A549 treated with CpdA at 1 μM for 4 hours (cell line): ENCODE measurements around the gene OR2A14. TPM values are rescaled to one million over a fixed set of nuclear protein-coding genes. Genes with fewer than 3 reads are reported as not detected.

ENCODE experiments used
- total RNA-seq: library from RNA; stranded (reverse); fragments of 200-300 nt; extraction: Qiagen RNA extraction; gene quantifications from 5 replicates; pipeline ENCODE4 v1.2.3, GENCODE V29; 2022; ENCODE audit warnings: low read depth

The OR2A14 gene, protein sequence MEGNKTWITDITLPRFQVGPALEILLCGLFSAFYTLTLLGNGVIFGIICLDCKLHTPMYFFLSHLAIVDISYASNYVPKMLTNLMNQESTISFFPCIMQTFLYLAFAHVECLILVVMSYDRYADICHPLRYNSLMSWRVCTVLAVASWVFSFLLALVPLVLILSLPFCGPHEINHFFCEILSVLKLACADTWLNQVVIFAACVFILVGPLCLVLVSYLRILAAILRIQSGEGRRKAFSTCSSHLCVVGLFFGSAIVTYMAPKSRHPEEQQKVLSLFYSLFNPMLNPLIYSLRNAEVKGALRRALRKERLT
- not detected in 5 replicates for total RNA-seq

DNA sequence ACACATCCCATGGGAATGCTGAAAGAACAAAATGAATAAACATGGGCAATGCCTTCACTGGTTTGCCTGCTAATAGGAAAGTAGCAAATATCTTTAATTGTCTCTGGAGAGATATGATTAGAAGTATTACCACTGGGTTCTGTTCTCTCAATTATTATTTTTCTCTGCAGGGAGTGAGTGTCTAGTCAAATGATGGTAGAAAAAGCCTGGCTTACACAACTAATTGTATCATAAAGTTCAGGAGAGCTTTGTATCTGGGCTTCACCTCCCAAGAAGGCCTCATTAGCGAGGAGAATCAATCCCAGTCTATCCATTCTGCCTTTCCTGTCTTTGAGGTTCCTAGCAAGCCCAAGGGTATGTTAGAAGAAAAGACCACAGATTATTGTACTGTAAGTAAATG lies at the start of gene OR2A14:
OR2A14 (plus strand) TSS at position 301 of the 400 bp plus-strand sequence. CDS start 5,937 bp downstream, outside the sequence.

DNA sequence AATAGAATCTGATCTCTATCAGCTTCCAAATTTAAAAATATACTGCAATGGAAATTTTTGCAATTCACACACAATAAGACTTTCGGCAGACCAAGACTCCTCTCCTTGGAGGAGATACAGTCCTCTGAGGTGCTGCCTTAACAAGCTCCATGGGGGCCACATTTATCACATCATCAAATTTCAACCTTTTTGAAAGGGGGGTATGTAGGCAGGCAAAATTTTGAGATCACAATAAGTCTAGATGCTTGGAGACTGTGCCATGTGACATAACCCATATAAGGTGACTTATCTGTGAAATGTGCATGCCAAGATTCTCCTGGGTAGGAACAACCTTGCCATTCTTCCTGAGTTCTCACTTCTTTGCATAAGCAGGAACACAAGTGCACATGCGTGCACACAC lies 37.0 kb upstream of the OR2A14 start, which contains the start of gene OR2A12:
OR2A12 (plus strand) TSS at position 301 of the 400 bp plus-strand sequence. CDS start 8,830 bp downstream, outside the sequence.

DNA sequence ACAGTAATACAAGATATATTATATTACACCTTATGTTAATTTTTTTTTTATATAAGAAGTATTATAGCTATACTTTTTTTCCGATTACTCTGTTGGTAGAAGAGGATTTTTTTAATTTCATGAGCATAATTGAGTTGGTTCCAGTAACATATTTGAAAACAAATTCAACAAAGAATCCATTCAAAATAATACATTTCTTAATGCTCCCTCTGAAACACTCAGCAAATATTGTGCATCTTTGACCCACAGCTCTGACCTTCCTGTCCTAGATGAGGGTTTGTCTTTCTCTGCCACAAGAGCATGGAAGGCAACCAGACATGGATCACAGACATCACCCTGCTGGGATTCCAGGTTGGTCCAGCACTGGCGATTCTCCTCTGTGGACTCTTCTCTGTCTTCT lies 13.7 kb upstream of the OR2A14 start, which contains the start of gene OR2A2:
OR2A2 (plus strand) TSS at position 301 of the 400 bp plus-strand sequence; CDS start at position 301, 0 bp downstream.

Other genes starting within 250 kb of the OR2A14 start
- gene TCAF1, start 221.0 kb upstream of the OR2A14 start, total RNA-seq = 14.3 to 22.7 TPM (median 20.0 TPM) in 5 replicates
- gene OR2F2, start 187.9 kb upstream of the OR2A14 start, total RNA-seq = not detected in 5 replicates
- gene OR2F1, start 168.3 kb upstream of the OR2A14 start, total RNA-seq = not detected in 5 replicates
- gene OR6B1, start 122.9 kb upstream of the OR2A14 start, total RNA-seq = not detected in 5 replicates
- gene OR2A5, start 74.2 kb upstream of the OR2A14 start, total RNA-seq = not detected in 5 replicates
- gene OR2A25, start 53.4 kb upstream of the OR2A14 start, total RNA-seq = not detected in 5 replicates
- gene OR2A12, start 36.9 kb upstream of the OR2A14 start, total RNA-seq = not detected in 5 replicates
- gene OR2A2, start 13.6 kb upstream of the OR2A14 start, total RNA-seq = not detected in 5 replicates
- gene CTAGE4, start 60.3 kb downstream of the OR2A14 start, total RNA-seq = not detected in 5 replicates
- 0.22 to 0.40 TPM (median 0.27 TPM) in 5 replicates for gene ARHGEF35, start 72.7 kb downstream of the OR2A14 start, total RNA-seq
- gene OR2A42, start 116.4 kb downstream of the OR2A14 start, total RNA-seq = not detected in 5 replicates
- gene OR2A7, start 141.6 kb downstream of the OR2A14 start, total RNA-seq = not detected in 5 replicates
- gene CTAGE8, start 146.1 kb downstream of the OR2A14 start, total RNA-seq = 0.03 to 0.08 TPM in 2 of 5 replicates, not detected in the others
- gene OR2A1, start 189.2 kb downstream of the OR2A14 start, total RNA-seq = not detected in 5 replicates
- 1.2 to 2.1 TPM (median 1.7 TPM) in 5 replicates for gene ARHGEF5, start 232.2 kb downstream of the OR2A14 start, total RNA-seq